IPS-18a (cell line): ENCODE data around the gene LRP1.
"Not testable (repeated sequence)": the region's sequence is repeated elsewhere in the genome, so short reads cannot be mapped to it uniquely, and the experiment has no call there.

Experiments used
- H3K27ac ChIP-seq: one replicate; pipeline ENCODE4 v1.5.1; 2013; ENCODE audit warnings: low read length
- H3K27me3 ChIP-seq: one replicate; pipeline ENCODE4 v1.6.1; 2013; ENCODE audit warnings: mild to moderate bottlenecking, low read length; ENCODE audit not compliant: control insufficient read depth, insufficient read depth
- H3K36me3 ChIP-seq: one replicate; pipeline ENCODE4 v1.6.1; 2013; ENCODE audit warnings: low read depth, low read length; ENCODE audit not compliant: control insufficient read depth
- H3K4me1 ChIP-seq: one replicate; pipeline ENCODE4 v1.6.1; 2013; ENCODE audit warnings: low read depth, low read length; ENCODE audit not compliant: control insufficient read depth
- H3K4me3 ChIP-seq: one replicate; pipeline ENCODE4 v1.5.1; 2013; ENCODE audit warnings: low read length
- H3K9ac ChIP-seq: one replicate; pipeline ENCODE4 v1.6.1; 2013; ENCODE audit warnings: mild to moderate bottlenecking, low read length, moderate library complexity
- H3K9me3 ChIP-seq: one replicate; pipeline ENCODE4 v1.6.1; 2013; ENCODE audit warnings: low read depth, low read length; ENCODE audit not compliant: control insufficient read depth

LRP1 gene

GRCh38 chr12:57107456-57108155 lies 20.7 kb upstream of the LRP1 start:
- Histone ChIP-seq H3K9ac (no peak overlapping the region), H3K27ac (no peak overlapping the region), H3K27me3 (no peaks in the 10 kb centered on the region), H3K4me3 (no peak overlapping the region), H3K36me3 (peaks cover 18% of the 10 kb centered on the region), H3K9me3 (no peaks in the 10 kb centered on the region), H3K4me1 (peaks cover 24% of the 10 kb centered on the region)

- Histone ChIP-seq H3K36me3 (peaks cover 14% of the 10 kb centered on the region), H3K9me3 (no peaks in the 10 kb centered on the region), H3K9ac (peak overlapping the region; percentile 72), H3K4me1 (peaks cover 24% of the 10 kb centered on the region), H3K4me3 (peak overlapping the region; percentile 57), H3K27ac (peak overlapping the region; percentile 7), H3K27me3 (no peaks in the 10 kb centered on the region)
These were observed 18.8 kb upstream of the LRP1 start for GRCh38 chr12:57109207-57110103.

- Histone ChIP-seq H3K27me3 (no peaks in the 10 kb centered on the region), H3K9me3 (no peaks in the 10 kb centered on the region), H3K4me1 (peaks cover 24% of the 10 kb centered on the region), H3K27ac (peak overlapping the region; percentile 82), H3K36me3 (peaks cover 14% of the 10 kb centered on the region), H3K9ac (peak overlapping the region; percentile 72), H3K4me3 (peak overlapping the region; percentile 57)
These were observed 17.9 kb upstream of the LRP1 start for GRCh38 chr12:57110104-57111030.

GRCh38 chr12:57111031-57111734 lies 17.1 kb upstream of the LRP1 start, which contains the start of gene STAT6:
STAT6 (minus strand) TSS chr12:57111362; CDS start chr12:57108278, 3,084 bp downstream.
- no peaks in the 10 kb centered on the region for H3K27me3 ChIP-seq
- peak within 1 kb of the TSS; percentile 72 for H3K9ac ChIP-seq
- peak within 1 kb of the TSS; percentile 82 for H3K27ac ChIP-seq
- H3K4me1 ChIP-seq, result peaks cover 24% of the 10 kb centered on the region
- H3K4me3 ChIP-seq, result peak within 1 kb of the TSS; percentile 57
- H3K9me3 ChIP-seq, result no peaks in the 10 kb centered on the region
- H3K36me3 ChIP-seq, result peaks cover 9% of the 10 kb centered on the region

GRCh38 chr12:57112492-57113294 lies 15.6 kb upstream of the LRP1 start:
- Histone ChIP-seq H3K36me3 (no peaks in the 10 kb centered on the region), H3K4me3 (no peak overlapping the region), H3K27me3 (no peaks in the 10 kb centered on the region), H3K9ac (no peak overlapping the region), H3K27ac (no peak overlapping the region), H3K9me3 (no peaks in the 10 kb centered on the region), H3K4me1 (peaks cover 24% of the 10 kb centered on the region)

GRCh38 chr12:57116580-57117281 lies 11.6 kb upstream of the LRP1 start:
- Histone ChIP-seq H3K9me3 (no peaks in the 10 kb centered on the region), H3K27ac (no peak overlapping the region), H3K9ac (no peak overlapping the region), H3K4me3 (no peak overlapping the region), H3K4me1 (peaks cover 3% of the 10 kb centered on the region), H3K27me3 (no peaks in the 10 kb centered on the region), H3K36me3 (no peaks in the 10 kb centered on the region)

GRCh38 chr12:57118711-57119271 lies 9.5 kb upstream of the LRP1 start:
- Histone ChIP-seq H3K4me3 (no peak overlapping the region), H3K9me3 (no peaks in the 10 kb centered on the region), H3K9ac (no peak overlapping the region), H3K4me1 (no peaks in the 10 kb centered on the region), H3K27ac (no peak overlapping the region), H3K27me3 (no peaks in the 10 kb centered on the region), H3K36me3 (no peaks in the 10 kb centered on the region)

- Histone ChIP-seq H3K36me3 (no peaks in the 10 kb centered on the region), H3K9me3 (no peaks in the 10 kb centered on the region), H3K9ac (no peak overlapping the region), H3K4me1 (no peaks in the 10 kb centered on the region), H3K27ac (no peak overlapping the region), H3K27me3 (no peaks in the 10 kb centered on the region), H3K4me3 (no peak overlapping the region)
These were observed 8.8 kb upstream of the LRP1 start for GRCh38 chr12:57119294-57120085.

GRCh38 chr12:57120718-57121117 lies 7.6 kb upstream of the LRP1 start:
- H3K4me3 ChIP-seq, H3K4me1 ChIP-seq, H3K27me3 ChIP-seq, H3K36me3 ChIP-seq, H3K27ac ChIP-seq, H3K9ac ChIP-seq, H3K9me3 ChIP-seq: not testable (repeated sequence)
